Breast epithelium (tissue), 3 donors: ENCODE data around the gene CENPP.

Experiments
- POLR2A ChIP-seq: fragments of 450-650 bp; IDR thresholded peaks from one replicate; pipeline ENCODE4 v1.6.1; 2016; ENCODE audit warnings: antibody characterized with exemption, mild to moderate bottlenecking, moderate library complexity
- POLR2AphosphoS5 ChIP-seq, 3 donors: sonication (generic); formaldehyde crosslinking; IDR thresholded peaks; one replicate each; pipeline ENCODE4 v1.6.1; 2017; ENCODE audit warnings: antibody characterized with exemption in 3 of 3
- TF ChIP-seq, protein P1 (sequence below), 3 donors: fragments of 450-650 bp; IDR thresholded peaks; one replicate each; pipeline ENCODE4 v1.5.1; 2016 to 2017; ENCODE audit warnings: antibody characterized with exemption in 3 of 3, mild to moderate bottlenecking in 3 of 3, moderate library complexity in 3 of 3

- TF ChIP-seq, protein P1, sequence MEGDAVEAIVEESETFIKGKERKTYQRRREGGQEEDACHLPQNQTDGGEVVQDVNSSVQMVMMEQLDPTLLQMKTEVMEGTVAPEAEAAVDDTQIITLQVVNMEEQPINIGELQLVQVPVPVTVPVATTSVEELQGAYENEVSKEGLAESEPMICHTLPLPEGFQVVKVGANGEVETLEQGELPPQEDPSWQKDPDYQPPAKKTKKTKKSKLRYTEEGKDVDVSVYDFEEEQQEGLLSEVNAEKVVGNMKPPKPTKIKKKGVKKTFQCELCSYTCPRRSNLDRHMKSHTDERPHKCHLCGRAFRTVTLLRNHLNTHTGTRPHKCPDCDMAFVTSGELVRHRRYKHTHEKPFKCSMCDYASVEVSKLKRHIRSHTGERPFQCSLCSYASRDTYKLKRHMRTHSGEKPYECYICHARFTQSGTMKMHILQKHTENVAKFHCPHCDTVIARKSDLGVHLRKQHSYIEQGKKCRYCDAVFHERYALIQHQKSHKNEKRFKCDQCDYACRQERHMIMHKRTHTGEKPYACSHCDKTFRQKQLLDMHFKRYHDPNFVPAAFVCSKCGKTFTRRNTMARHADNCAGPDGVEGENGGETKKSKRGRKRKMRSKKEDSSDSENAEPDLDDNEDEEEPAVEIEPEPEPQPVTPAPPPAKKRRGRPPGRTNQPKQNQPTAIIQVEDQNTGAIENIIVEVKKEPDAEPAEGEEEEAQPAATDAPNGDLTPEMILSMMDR (IDR thresholded peaks at IDR 0.05) = no peak
- no peak for TF ChIP-seq POLR2AphosphoS5 (IDR thresholded peaks at IDR 0.05)
- TF ChIP-seq POLR2A = no peak
Measured at GRCh38 chr9:92488681-92489550, 163.2 kb downstream of the CENPP start.
